GM21786 (cell line): ENCODE data around the gene APOF.
"Not testable (repeated sequence)": the region's sequence is repeated elsewhere in the genome, so short reads cannot be mapped to it uniquely, and the experiment has no call there.

ENCODE experiments used
- ATAC-seq: cut with Tn5 transposase; IDR thresholded peaks from one replicate; pipeline ENCODE4 v1.9.1; 2021; ENCODE audit not compliant: unreplicated experiment

The APOF gene, protein sequence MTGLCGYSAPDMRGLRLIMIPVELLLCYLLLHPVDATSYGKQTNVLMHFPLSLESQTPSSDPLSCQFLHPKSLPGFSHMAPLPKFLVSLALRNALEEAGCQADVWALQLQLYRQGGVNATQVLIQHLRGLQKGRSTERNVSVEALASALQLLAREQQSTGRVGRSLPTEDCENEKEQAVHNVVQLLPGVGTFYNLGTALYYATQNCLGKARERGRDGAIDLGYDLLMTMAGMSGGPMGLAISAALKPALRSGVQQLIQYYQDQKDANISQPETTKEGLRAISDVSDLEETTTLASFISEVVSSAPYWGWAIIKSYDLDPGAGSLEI

DNA sequence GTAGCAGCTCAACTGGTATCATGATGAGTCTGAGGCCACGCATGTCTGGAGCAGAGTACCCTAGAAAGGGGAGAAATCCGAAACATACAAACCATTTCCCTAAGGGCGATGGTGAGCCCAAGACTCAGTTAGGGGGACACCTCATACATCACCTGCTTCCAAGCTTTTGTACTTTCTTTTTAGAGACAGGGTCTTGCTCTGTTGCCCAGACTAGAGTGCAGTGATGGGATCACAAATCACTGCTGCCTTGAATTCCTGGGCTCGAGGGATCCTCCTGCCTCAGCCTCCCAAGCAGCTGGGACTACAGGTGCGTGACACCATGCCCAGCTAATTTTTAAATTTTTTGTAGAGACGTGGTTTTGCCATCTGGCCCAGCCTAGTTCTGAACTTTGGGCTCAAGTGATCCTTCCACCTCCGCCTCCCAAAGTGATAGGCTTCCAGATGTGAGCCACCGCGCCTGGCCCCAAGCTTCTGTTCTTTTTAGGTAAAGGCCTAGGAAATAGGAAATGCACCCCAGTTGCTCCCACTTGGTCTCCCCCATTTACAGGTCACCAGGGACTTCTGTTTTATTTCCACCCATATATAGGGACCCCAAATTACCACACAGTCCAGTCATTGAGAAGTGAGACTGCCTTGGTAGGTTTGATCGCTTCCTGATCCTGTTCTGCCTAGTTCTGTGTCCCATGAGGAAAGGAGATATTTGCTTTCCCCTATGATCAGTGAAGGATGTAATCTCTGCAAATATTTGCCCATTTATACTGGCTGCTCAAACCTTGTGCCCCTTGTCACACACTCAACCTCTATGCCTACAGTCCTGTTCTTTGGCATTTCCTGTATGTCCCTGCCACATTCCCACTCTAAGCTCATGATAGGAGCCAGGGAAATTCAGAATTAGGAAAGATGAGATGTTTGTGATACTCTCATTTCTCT, at the start of gene APOF:
TSS of gene APOF (minus strand) at position 728 of the 930 bp plus-strand sequence. CDS start at position 616, 112 bp downstream.
- ATAC-seq = no peak

DNA sequence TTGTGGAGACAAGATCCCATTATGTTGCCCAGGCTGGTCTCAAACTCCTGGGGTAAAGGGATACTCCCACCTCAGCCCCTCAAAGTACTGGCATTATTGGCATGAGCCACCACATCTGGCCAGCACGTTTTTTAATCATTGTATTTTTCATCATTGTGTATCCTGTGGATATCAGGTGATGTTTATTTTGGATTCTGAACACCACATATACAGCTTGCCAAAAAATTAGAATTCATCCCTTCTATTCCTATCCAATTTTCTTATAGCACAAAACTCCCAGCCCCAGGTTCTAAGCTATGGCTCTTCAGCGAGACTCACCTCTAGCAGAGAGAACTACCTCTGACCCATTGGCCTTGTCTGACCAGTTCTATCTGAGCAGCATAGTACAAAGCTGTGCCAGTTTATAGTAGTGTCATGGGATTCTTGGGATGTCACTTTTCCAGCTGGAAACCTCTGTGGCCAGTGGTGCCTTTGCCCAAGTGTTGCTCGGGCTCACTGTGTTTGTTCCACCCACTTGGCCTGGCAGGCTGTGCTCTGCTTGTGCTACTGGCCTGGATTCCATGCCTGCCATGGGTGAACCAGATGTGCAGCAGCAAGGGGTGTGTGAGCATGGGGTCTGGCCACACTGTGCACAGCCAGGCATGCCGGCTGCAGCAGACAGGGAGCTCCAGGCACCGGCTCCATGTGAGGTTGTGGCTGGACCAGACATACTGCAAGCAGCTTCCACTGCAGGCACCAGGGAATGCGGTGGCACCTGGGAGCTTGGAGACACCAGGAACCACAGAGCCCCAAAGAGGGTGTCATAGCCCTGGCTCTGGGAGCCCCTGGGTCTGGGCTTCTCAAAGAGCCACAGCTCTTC, 49.4 kb upstream of the APOF start:
- ATAC-seq = no peak

DNA sequence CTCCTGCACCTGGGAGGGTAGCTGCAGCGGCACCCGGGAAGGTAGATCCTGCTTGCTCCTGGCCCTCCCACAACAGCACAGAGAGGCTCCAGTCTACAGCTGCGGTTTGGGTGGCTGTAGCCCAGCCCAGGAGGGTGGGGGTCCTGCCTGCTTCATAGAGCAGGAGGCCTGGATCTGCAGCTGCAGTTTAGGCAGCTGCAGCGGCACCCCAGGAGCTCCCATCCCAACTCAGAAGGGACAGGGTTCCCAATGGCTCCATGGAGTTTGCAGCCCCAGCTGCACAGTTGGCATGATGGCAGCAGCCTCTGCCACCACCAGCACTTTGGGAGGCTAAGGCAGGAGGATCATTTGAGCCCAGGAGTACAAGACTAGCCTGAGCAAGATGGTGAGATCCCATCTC, 48.1 kb upstream of the APOF start:
- no peak for ATAC-seq

DNA sequence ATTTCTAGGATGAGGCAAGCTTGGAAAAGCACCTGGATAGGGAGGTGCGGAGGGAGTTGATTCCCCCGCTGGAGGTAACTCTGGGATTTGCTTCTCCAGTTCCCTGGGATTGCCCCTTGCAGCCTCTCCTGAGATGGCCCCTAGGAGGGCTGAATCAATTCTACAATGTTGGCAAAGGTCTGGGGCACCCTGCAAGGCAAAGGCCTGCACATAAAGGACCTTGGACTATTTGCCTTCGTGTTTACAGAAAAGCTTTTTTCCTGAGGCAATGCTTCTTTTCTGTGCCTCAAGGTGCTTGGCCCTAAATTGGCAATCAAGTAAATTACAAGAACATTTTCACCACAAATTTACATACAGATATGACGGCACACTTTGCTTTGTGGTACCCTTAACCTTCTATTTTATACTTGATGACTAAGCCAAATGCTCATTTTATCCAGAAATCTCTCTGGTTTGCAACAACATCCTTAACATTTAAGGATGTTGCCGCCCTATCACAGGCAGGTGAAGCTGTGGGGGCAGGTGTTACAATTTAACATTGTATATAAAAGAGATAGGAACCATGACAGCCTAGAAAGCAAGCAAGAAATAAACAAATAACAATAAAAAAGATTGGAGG, 46.3 kb upstream of the APOF start:
- ATAC-seq = no peak

DNA sequence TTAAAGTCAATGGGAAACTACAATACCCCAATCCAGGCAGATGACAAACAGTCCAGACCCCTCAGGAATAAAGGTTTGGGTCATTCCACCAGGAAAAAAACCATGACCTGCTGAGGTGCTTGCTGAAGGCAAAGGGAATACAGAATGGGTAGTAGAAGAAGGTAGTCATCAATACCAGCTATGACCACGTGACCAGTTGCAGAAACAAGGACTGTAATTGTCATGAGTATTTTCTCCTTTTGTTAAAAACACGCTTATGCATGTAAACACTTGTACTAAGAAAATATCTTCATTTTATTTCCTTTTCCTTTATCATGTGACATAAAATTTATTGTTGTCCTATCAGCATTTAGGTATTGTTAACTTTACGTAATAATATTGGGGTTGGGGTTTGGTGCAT, 41.6 kb upstream of the APOF start:
- not testable (repeated sequence) for ATAC-seq

DNA sequence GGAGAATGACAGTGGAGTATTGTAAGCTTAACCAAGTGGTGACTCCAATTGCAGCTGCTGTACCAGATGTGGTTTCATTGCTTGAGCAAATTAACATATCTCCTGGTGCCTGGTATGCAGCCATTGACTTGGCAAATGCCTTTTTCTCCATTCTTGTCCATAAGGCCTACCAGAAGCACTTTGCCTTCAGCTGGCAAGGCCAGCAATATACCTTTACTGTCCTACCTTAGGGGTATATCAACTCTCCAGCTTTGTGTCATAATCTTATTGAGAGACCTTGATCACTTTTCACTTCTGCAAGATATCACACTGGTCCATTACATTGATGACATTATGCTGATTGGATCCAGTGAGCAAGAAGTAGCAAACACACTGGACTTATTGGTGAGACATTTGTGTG, 39.0 kb upstream of the APOF start:
- not testable (repeated sequence) for ATAC-seq

DNA sequence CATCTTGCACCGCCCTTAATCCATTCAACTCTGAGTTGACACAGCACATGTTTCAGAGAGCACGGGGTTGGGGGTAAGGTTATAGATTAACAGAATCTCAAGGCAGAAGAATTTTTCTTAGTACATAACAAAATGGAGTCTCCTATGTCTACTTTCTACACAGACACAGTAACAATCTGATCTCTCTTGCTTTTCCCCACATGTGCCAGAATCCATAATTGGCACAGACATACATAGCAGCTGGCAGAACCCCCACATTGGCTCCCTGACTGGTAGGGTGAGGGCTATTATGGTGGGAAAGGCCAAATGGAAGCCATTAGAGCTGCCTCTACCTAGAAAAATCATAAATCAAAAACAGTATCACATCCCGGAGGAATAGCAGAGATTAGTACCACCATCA, 38.5 kb upstream of the APOF start:
- ATAC-seq = not testable (repeated sequence)

DNA sequence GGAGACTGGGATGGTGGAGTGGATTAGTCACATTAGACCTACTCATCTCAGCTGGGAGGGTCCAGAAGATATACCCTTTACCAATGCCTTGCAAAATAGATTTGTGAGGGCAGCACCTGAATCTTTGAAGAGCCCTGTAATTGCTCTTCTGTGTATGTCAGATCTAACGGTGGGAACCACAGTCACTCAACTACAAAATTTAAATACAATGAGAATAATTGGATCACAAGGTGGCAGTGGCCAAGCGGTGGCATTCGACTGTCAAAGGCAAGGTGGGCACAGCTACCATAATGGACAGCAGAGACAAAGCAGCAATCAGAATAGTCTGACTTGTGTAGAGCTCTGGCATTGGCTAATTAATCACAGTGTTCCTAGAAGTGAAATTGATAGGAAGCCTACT, 36.8 kb upstream of the APOF start:
- not testable (repeated sequence) for ATAC-seq

DNA sequence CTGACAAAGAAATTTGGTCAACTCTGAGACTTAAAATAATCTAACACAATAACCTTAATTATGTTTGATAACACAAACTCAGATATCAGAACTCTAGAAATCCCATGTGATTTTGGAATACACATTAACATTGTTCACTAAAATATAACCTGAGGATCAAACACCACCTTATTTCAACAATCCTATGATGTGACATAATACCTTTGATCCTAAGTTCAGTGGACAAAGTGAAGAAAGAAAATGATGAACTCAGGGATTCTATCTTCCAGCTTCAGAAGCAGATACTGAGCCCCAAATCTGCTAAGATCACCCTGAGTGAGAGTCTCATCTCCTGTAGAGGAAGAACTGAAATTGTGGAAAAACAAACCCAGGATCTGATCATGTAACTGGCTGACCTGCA, 35.7 kb upstream of the APOF start:
- ATAC-seq = no peak

DNA sequence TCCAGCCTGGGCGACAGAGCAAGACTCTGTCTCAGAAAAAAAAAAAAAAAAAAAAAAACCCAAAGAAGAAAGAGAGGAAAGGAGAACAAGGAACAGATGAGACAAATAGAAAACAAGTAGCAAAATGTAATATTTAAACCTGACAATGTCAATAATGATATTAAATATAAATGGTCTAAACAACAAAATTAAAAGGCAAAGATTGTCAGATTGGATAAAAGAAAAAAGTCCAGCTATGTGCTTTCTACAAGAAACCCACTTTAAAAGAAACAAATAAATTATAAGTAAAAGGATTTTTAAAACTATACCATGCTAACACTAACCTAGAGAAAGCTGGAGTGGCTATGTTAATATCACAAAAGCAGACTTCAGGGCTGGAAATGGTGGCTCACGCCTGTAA, 29.7 kb upstream of the APOF start:
- ATAC-seq = no peak

DNA sequence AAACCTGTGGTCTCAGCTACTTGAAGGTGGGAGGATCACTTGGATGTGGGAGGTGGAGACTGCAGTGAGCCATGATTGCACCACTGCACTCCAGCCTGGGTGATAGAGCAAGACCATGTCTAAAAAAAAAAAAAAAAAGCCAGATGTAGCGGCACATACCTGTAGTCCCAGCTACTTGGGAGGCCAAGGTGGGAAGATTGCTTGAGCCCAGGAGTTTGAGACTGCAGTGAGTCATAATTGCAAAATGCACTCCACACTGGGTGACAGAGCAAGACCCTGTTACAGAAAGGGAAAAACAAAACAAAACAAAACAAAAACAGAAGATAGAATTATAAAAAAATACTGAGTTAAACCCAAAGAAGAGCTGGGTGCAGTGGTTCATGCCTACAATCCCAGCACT, 29.1 kb upstream of the APOF start:
- no peak for ATAC-seq

DNA sequence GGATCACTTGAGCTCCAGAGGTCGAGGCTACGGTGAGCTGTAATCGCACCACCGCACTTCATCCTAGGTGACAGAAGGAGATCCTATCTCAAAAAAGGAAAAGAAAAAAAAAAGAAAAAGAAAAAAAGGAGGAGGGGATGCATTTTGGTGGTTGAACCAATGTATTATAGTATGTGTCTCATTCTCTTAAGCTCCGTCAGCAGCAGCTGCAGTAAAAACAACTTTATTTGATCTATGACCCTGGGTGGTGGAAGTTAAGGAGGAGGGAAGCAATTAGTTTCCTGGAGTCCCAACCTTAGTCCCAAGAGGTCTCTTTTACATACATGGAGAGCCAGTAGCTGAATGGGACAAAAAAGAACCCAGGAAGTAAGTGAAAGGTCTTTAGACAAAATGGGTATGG, 26.8 kb upstream of the APOF start:
- no peak for ATAC-seq

DNA sequence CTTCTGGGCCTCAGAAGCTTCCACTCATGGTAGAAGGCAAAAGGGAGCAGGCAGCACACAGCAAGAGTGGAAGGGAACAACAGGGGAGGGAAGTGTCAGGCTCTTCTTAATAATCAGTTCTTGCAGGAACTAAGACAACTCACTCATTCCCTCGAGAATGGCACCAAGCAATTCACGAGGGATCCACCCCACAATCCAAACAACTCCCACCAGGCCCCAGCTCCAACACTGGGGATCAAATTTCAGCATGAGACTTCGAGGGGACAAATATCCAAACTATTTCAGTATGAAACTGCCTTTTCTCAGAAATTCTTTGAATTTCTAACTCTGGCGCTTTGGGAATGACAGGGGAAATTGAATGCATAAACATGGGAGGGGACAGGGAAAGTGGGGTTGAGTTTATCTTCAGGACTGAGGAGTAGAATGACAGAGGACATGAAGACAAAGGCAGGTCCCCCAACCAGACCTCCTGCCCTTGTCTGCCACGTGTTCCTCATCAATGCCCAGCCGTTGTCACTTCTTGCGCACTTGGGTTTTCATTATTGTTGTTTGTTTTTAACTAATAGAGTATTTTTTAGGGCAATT, 24.6 kb upstream of the APOF start:
- ATAC-seq = no peak

DNA sequence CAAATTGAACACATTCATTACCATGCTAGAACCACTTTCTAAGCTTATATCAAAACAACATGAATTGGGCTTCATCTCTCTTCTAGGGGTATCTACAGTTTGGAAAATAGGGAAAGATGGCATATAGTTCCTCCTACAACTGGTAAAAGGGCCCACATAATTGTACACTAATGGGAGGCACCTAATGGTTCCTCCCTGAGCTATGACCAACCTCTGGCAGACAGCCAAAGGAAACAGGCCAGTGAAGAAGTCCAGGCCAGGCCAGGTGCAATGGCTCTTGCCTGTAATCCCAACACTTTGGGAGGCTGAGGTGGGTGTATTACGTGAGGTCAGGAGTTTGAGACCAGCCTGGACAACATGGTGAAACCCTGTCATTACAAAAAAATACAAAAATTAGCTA, 23.2 kb upstream of the APOF start:
- ATAC-seq = no peak

DNA sequence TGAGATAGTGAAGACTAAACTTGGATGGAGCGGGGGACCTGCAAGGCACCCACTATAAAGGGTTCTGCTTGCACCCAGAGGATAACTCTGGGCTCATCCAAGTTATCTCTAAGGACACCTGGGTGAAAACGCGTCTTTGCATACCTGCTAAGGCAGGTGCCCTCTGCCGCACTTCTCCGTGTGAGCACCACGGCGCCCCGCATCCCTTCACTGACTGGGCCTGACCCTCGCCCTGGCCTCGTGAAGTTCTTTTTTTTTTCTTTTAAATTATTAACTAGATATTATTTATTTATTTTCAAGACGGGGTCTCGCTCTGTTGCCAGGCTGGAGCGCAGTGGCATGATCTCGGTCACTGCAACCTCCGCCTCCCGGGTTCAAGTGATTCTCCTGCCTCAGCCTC, 20.0 kb upstream of the APOF start:
- no peak for ATAC-seq

DNA sequence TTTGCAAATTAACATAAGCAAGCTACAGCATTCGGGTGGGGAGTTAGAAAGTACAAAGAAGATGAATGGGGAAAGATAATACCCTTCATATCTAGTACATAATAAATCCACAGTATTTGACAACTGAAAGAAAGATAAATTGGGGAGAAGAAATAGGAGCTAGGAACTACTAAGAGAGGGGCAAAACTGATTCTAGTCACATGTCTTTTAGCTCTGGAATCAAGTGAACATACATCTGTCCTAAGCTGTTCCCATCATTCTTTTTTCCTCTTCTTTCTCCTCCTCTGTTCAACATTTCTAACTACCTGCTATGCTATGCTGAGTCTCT, 15.3 kb upstream of the APOF start:
- no peak for ATAC-seq

DNA sequence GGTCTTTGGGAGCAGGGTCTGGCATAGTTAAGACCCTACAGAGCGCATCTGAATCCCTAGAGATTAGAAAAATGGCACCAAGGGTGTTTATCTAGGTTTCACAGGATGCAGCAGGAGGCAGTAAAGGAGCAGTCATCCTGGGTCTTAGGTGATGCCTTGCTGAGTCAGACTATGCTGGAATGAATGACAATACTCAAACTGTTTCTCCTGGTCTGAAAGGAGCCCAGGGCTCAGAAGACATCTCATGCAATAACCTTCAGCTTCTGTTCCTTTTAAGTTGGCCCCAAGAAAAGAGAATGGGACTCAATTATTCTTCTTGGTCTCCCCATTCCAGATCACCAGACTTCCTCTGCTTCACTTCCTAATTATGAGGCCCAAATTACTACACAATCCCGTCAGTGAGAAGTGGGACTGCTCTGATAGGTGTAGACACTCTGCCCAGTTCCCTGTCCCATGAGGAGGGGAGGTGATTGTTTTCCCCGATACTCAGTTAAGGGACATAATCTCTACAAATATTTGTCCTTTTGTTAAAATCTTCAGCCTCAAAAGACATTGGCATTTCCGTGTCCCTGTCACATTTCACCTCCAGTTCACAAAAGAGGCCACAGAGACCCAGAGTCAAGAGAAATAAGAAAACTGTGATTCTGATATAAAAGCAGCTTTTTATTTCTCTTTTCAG, 14.8 kb upstream of the APOF start:
- no peak for ATAC-seq

DNA sequence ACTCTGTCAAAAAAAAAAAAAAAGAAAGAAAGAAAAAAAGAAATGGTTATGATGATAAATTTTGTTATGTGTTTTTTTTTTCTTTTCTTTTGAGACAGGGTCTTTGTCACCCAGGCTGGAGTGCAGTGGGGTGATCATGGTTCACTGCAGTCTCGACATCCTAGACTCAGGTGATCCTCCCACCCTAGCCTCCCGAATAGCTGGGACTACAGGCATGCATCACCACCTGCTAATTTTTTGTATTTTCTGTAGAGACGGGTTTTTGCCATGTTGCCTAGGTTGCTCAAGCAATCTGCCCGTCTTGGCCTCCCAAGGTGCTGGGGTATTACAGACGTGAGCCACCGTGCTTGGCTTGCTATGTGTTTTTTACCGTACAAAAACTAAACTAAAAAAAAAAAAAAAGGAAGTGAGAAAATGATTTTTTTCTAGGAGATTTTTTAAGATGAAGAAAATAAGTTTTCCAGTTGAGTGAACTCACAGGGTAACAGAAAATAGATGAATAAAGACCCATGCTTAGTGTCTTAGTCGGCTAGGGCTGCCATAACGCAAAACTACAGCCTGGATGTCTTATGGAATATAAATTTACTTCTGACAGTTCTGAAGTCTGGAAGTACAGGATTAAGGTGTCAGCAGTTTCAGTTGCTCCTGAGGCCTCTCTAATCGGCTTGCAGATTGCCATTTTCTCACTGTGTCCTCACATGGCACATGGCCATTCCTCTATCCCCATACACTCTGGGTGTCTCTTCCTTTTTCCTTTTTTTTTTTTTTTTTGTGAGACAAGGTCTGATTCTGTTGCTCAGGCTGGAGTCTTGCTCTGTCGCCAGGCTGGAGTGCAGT, 13.2 kb upstream of the APOF start:
- ATAC-seq = peak; percentile 74
